ENCODE results near the gene FAHD2A. TPM values are rescaled to one million over a fixed set of nuclear protein-coding genes. Genes with fewer than 3 reads are reported as not detected.

The FAHD2A gene, protein sequence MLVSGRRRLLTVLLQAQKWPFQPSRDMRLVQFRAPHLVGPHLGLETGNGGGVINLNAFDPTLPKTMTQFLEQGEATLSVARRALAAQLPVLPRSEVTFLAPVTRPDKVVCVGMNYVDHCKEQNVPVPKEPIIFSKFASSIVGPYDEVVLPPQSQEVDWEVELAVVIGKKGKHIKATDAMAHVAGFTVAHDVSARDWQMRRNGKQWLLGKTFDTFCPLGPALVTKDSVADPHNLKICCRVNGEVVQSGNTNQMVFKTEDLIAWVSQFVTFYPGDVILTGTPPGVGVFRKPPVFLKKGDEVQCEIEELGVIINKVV
- 36.4 and 37.0 TPM in 2 replicates for total RNA-seq (ENCODE audit: low replicate concordance)

DNA sequence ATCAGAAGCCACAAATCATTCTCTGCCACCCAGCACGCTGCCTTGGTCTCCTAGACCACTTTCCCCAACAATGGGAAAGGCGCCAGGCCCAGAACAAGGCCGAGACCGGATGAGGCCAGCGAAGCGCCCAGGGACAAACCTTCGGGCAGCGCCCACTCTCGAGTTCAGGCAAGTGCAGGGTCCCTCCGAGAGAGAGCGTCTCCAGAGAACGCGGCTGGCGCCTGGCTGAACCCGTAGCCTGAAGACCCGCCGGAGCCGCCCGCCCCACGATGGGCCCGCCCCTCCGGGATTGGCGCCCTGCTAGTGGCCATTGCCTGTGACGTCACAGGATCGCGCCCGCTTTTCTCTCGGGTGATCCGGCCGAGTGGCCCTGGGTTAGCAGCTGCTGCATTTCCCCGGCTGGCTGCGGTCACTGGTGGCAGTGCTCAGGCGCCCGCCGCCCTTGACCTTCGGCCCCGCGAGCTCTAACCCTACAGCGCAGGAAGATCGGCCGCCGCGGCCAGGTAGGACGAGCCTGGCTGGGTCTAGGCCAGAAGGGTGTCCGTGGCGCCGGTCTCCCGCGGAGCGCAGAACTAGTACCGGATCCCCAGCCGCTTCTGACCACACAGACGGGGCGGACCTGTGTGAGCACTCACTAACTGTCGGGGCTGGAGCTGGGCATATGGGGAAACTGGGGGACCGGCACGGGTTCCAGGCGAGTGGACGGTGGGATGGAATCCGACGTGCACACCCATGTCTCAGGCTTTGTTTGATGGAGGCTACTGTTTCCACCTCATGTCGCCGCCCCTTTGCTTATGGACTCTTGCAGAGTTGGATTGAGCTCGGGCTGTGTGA is at the start of gene FAHD2A:
TSS of gene FAHD2A (plus strand) at position 339 of the 834 bp plus-strand sequence. CDS start 2,851 bp downstream, outside the sequence.
- Mint-ChIP-seq H3K4me3 (peak within 1 kb of the TSS; percentile 97), H3K36me3 (peaks cover 1% of the 10 kb centered on the region), H3K9me3 (no peaks in the 10 kb centered on the region), H3K27me3 (ENCODE audit: insufficient read depth, low read depth) (peaks cover 8% of the 10 kb centered on the region), H3K4me1 (peaks cover 18% of the 10 kb centered on the region), H3K27ac (peak within 1 kb of the TSS; percentile 96)
- H3K4me2 ChIP-seq = peak within 1 kb of the TSS; percentile 89
- no peaks in the 10 kb centered on the region for H3K9me3 ChIP-seq (ENCODE audit: low read depth)
- H3K27me3 ChIP-seq = peaks cover 8% of the 10 kb centered on the region
- peak; percentile 97 for DNase-seq (ENCODE audit: low spot score)
- H3K27ac ChIP-seq = no peak within 1 kb of the TSS
- H3K4me1 ChIP-seq = peaks cover 5% of the 10 kb centered on the region
- H4K20me1 ChIP-seq (ENCODE audit: low read depth) = no peaks in the 10 kb centered on the region
- H3K79me2 ChIP-seq (ENCODE audit: low read depth) = peaks cover 21% of the 10 kb centered on the region
- peak within 1 kb of the TSS; percentile 90 for H3K9ac ChIP-seq
- H3K36me3 ChIP-seq = peaks cover 1% of the 10 kb centered on the region
- TF ChIP-seq, protein P1, sequence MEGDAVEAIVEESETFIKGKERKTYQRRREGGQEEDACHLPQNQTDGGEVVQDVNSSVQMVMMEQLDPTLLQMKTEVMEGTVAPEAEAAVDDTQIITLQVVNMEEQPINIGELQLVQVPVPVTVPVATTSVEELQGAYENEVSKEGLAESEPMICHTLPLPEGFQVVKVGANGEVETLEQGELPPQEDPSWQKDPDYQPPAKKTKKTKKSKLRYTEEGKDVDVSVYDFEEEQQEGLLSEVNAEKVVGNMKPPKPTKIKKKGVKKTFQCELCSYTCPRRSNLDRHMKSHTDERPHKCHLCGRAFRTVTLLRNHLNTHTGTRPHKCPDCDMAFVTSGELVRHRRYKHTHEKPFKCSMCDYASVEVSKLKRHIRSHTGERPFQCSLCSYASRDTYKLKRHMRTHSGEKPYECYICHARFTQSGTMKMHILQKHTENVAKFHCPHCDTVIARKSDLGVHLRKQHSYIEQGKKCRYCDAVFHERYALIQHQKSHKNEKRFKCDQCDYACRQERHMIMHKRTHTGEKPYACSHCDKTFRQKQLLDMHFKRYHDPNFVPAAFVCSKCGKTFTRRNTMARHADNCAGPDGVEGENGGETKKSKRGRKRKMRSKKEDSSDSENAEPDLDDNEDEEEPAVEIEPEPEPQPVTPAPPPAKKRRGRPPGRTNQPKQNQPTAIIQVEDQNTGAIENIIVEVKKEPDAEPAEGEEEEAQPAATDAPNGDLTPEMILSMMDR (IDR thresholded peaks at IDR 0.05) = no peak
- no peak for TF ChIP-seq EZH2phosphoT487 (IDR thresholded peaks at IDR 0.05)
- TF ChIP-seq EZH2 (IDR thresholded peaks at IDR 0.05) = no peak
- peak within 1 kb of the TSS; percentile 93 for H3K4me3 ChIP-seq
- peak within 1 kb of the TSS; percentile 94 for H2AFZ ChIP-seq (replicated peaks)
- no peaks in the 10 kb centered on the region for H3F3A ChIP-seq (ENCODE audit: low read depth)

DNA sequence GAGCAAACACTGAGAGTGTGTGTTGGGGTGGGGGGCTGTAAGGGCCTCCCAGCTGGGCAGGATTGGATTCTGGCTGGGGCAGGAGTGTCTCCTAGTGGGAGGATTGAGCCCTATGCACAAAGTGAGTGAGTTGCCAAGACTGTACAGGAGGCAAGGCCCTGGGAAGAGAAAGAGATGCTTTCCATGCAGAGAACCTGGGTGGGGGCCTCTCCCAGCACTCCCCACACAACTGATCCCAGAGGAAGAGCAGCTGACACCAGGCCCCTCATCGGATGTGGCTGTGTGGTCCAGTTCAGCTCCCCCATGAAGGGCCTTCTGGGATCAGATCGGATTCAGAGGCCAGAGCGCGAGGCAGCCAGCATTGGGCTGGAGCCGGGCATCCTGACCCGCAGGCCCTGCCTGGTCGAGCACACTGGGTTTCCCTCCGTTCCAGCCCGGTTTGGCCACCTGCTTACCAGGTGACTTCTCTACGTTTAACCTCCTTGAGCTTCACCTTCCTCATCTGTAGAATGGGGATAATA is 49.4 kb upstream of the FAHD2A start:
- H3K9me3 Mint-ChIP-seq = peaks cover 6% of the 10 kb centered on the region
- H3K4me3 Mint-ChIP-seq = no peak overlapping the region
- H3K27me3 Mint-ChIP-seq (ENCODE audit: insufficient read depth, low read depth) = peaks cover 18% of the 10 kb centered on the region

More for the DNA sequence above, 49.4 kb upstream of the FAHD2A start:
- Histone ChIP-seq H3K4me2 (no peak overlapping the region), H3K9me3 (ENCODE audit: low read depth) (no peaks in the 10 kb centered on the region), H3K9ac (no peak overlapping the region), H3K79me2 (ENCODE audit: low read depth) (no peaks in the 10 kb centered on the region), H3K27ac (no peak overlapping the region), H2AFZ (replicated peaks) (no peak overlapping the region), H4K20me1 (ENCODE audit: low read depth) (no peaks in the 10 kb centered on the region), H3K27me3 (peaks cover 37% of the 10 kb centered on the region), H3K36me3 (no peaks in the 10 kb centered on the region), H3F3A (ENCODE audit: low read depth) (no peaks in the 10 kb centered on the region), H3K4me3 (no peak overlapping the region), H3K4me1 (no peaks in the 10 kb centered on the region)
- no peaks in the 10 kb centered on the region for H3K4me1 Mint-ChIP-seq
- H3K36me3 Mint-ChIP-seq = no peaks in the 10 kb centered on the region
- H3K27ac Mint-ChIP-seq = no peak overlapping the region
- DNase-seq (ENCODE audit: low spot score) = no peak
- TF ChIP-seq EZH2 (IDR thresholded peaks at IDR 0.05) (no peak), EZH2phosphoT487 (IDR thresholded peaks at IDR 0.05) (no peak)
- TF ChIP-seq, protein P1 (IDR thresholded peaks at IDR 0.05) = no peak
